ENCODE results near the gene TMEM79. TPM values are rescaled to one million over a fixed set of nuclear protein-coding genes. Genes with fewer than 3 reads are reported as not detected.

The TMEM79 gene
- 1.2 and 1.7 TPM in 2 replicates for total RNA-seq

GRCh38 chr1:156284112-156284511, at the start of gene TMEM79:
TSS of gene TMEM79 (plus strand) at chr1:156284325. CDS start at chr1:156285227, 902 bp downstream.
- no peak for DNase-seq

GRCh38 chr1:156236164-156236563, 48.0 kb upstream of the TMEM79 start:
- no peak for DNase-seq

GRCh38 chr1:156238248-156238647, 45.9 kb upstream of the TMEM79 start:
- no peak for DNase-seq

GRCh38 chr1:156241311-156241811, 42.8 kb upstream of the TMEM79 start:
- peak; percentile 31 for DNase-seq

- no peak for DNase-seq
These were observed 42.2 kb upstream of the TMEM79 start, which contains the start of gene BGLAP for GRCh38 chr1:156241926-156242325. TSS of gene BGLAP (plus strand) at chr1:156242184. CDS start at chr1:156242232, 48 bp downstream.

GRCh38 chr1:156242738-156243137, 41.4 kb upstream of the TMEM79 start:
- no peak for DNase-seq

- no peak for DNase-seq
These were observed 40.0 kb upstream of the TMEM79 start for GRCh38 chr1:156244126-156244525.

- no peak for DNase-seq
These were observed 39.4 kb upstream of the TMEM79 start for GRCh38 chr1:156244712-156245111.

GRCh38 chr1:156245451-156246232, 38.5 kb upstream of the TMEM79 start:
- DNase-seq, result peak; percentile 47

- no peak for DNase-seq
These were observed 37.8 kb upstream of the TMEM79 start for GRCh38 chr1:156246241-156246780.

- no peak for DNase-seq
These were observed 37.2 kb upstream of the TMEM79 start for GRCh38 chr1:156246781-156247459.

GRCh38 chr1:156247460-156248322, 36.4 kb upstream of the TMEM79 start, which contains the start of gene PAQR6:
TSS of gene PAQR6 (minus strand) at chr1:156248056. CDS start at chr1:156246731, 1,325 bp downstream.
- no peak for DNase-seq

- no peak for DNase-seq
These were observed 35.8 kb upstream of the TMEM79 start for GRCh38 chr1:156248323-156248683.

- no peak for DNase-seq
These were observed 34.5 kb upstream of the TMEM79 start for GRCh38 chr1:156249593-156249992.

- DNase-seq, result peak; percentile 73
These were observed 32.6 kb upstream of the TMEM79 start for GRCh38 chr1:156251527-156251926.

- no peak for DNase-seq
These were observed 30.5 kb upstream of the TMEM79 start for GRCh38 chr1:156253634-156254033.

- no peak for DNase-seq
These were observed 26.4 kb upstream of the TMEM79 start for GRCh38 chr1:156257711-156258110.

- no peak for DNase-seq
These were observed 25.3 kb upstream of the TMEM79 start for GRCh38 chr1:156258859-156259258.

GRCh38 chr1:156259805-156260204, 24.3 kb upstream of the TMEM79 start:
- DNase-seq, result peak; percentile 44

GRCh38 chr1:156260896-156261295, 23.2 kb upstream of the TMEM79 start:
- no peak for DNase-seq

GRCh38 chr1:156262461-156263287, 21.5 kb upstream of the TMEM79 start:
- no peak for DNase-seq

- no peak for DNase-seq
These were observed 20.9 kb upstream of the TMEM79 start for GRCh38 chr1:156263288-156263655.

Measured in dermis blood vessel endothelial cell (primary cell).